H1 (cell line): ENCODE results near the gene ERVW-1. TPM values are rescaled to one million over a fixed set of nuclear protein-coding genes. Genes with fewer than 3 reads are reported as not detected.

Experiments
- GABPA ChIP-seq: IDR thresholded peaks from 2 replicates; pipeline ENCODE4 v1.6.1; 2011; ENCODE audit warnings: mild to moderate bottlenecking, low read length, moderate library complexity, borderline replicate concordance; ENCODE audit not compliant: insufficient read depth
- HDAC2 ChIP-seq, 2 experiments: fragments of 300-600 bp in 1 of 2; sonication (generic) in 1 of 2; IDR thresholded peaks; 2 replicates each; pipeline ENCODE4 v1.6.1; 2011 to 2012; ENCODE audit warnings: low read depth in 2 of 2, low read length in 2 of 2, mild to moderate bottlenecking in 2 of 2, moderate library complexity in 2 of 2, borderline replicate concordance in 1 of 2, inconsistent platforms in 1 of 2
- NANOG ChIP-seq: IDR thresholded peaks from 2 replicates; pipeline ENCODE4 v1.6.1; 2011; ENCODE audit warnings: low read length, low read depth, mild to moderate bottlenecking, inconsistent platforms; ENCODE audit not compliant: insufficient read depth, poor library complexity, severe bottlenecking
- TBP ChIP-seq: IDR thresholded peaks from 2 replicates; pipeline ENCODE4 v1.6.1; 2011; ENCODE audit warnings: low read depth, low read length, improper control_type of control experiment
- TEAD4 ChIP-seq: IDR thresholded peaks from 2 replicates; pipeline ENCODE4 v1.6.1; 2012; ENCODE audit warnings: low read depth, low read length, inconsistent platforms, mixed read lengths
- YY1 ChIP-seq: IDR thresholded peaks from 2 replicates; pipeline ENCODE4 v1.6.1; 2011; ENCODE audit warnings: low read depth, mild to moderate bottlenecking, low read length
- polyA plus RNA-seq, 7 experiments: library from polyadenylated mRNA; depleted of rRNA in 3 of 7; stranded (reverse) in 5 of 7; unstranded in 2 of 7; fragments of >200 nt in 5 of 7; fragments of 200-250 nt in 2 of 7; gene quantifications; 1 replicate in 5 of 7; 2 replicates in 1 of 7; 4 replicates in 1 of 7; pipeline versions ENCODE4 v1.2.1 to v1.2.3, GENCODE V29; 2011 to 2013; ENCODE audit warnings: missing spikeins in 2 of 7, mixed read lengths in 2 of 7
- total RNA-seq: library from RNA; stranded (reverse); fragmentation: NEBNext Ultra II Directional; extraction: Animal tissue kit (Norgen Biotek cat#: 25700); gene quantifications from 2 replicates; pipeline ENCODE4 v1.2.1, GENCODE V29; 2021

The ERVW-1 gene
- total and polyA plus RNA-seq, 2 of the 8 experiments (the other 6 are each of a cell fraction or from before 2014, with no cell fraction given), result 0.08 TPM; not detected in 1

- TF ChIP-seq GABPA (no peak), NANOG (no peak), HDAC2 (IDR thresholded peaks at IDR 0.05; ENCODE audit: borderline replicate concordance in 1 of 2, low read depth in 2 of 2, low read length in 2 of 2) (no peak), YY1 (no peak), TEAD4 (no peak), TBP (no peak)
Observed at GRCh38 chr7:92513167-92513902, 35.6 kb upstream of the ERVW-1 start (continued).
